GM19238 (cell line): ENCODE data around the gene KANTR.

Experiments used
- DNase-seq: peaks from one replicate; pipeline ENCODE4 v3.0.0; 2011; ENCODE audit warnings: low spot score; ENCODE audit not compliant: insufficient read length

Gene KANTR

GRCh38 chrX:53093748-53094581, at the start of gene KANTR:
Gene KANTR (plus strand): TSS chrX:53094142. CDS start chrX:53124273, 30,131 bp downstream.
- DNase-seq = peak; percentile 69

- DNase-seq = no peak
Measured at GRCh38 chrX:53044995-53045394, 48.9 kb upstream of the KANTR start.

- no peak for DNase-seq
Measured at GRCh38 chrX:53047228-53047627, 46.7 kb upstream of the KANTR start.

GRCh38 chrX:53048169-53049126, 45.5 kb upstream of the KANTR start, which contains the start of gene GPR173:
Gene GPR173 (plus strand): TSS chrX:53048789. CDS start chrX:53076622, 27,833 bp downstream.
- DNase-seq = no peak

GRCh38 chrX:53049127-53049517, 44.8 kb upstream of the KANTR start:
- no peak for DNase-seq

GRCh38 chrX:53050841-53051240, 43.1 kb upstream of the KANTR start:
- no peak for DNase-seq

GRCh38 chrX:53055244-53055849, 38.6 kb upstream of the KANTR start:
- DNase-seq = no peak

- DNase-seq = no peak
Measured at GRCh38 chrX:53056292-53056691, 37.6 kb upstream of the KANTR start.

GRCh38 chrX:53065104-53065503, 28.8 kb upstream of the KANTR start:
- no peak for DNase-seq

GRCh38 chrX:53071064-53071463, 22.9 kb upstream of the KANTR start:
- no peak for DNase-seq

GRCh38 chrX:53071604-53072417, 22.1 kb upstream of the KANTR start:
- DNase-seq = peak; percentile 53

GRCh38 chrX:53072418-53073114, 21.4 kb upstream of the KANTR start:
- DNase-seq = no peak

GRCh38 chrX:53073115-53073586, 20.8 kb upstream of the KANTR start:
- DNase-seq = no peak

- no peak for DNase-seq
Measured at GRCh38 chrX:53075011-53075410, 18.9 kb upstream of the KANTR start.

- no peak for DNase-seq
Measured at GRCh38 chrX:53076671-53077070, 17.3 kb upstream of the KANTR start.

- DNase-seq = no peak
Measured at GRCh38 chrX:53077207-53078197, 16.4 kb upstream of the KANTR start.

- DNase-seq = no peak
Measured at GRCh38 chrX:53078943-53079342, 15.0 kb upstream of the KANTR start.

GRCh38 chrX:53080628-53081580, 13.0 kb upstream of the KANTR start:
- no peak for DNase-seq
